8988T (cell line): ENCODE measurements around the gene MAGT1.
"Not testable (repeated sequence)": the region's sequence is repeated elsewhere in the genome, so short reads cannot be mapped to it uniquely, and the experiment has no call there.

Experiments
- DNase-seq: peaks from one replicate; pipeline ENCODE4 v3.0.0; 2011

The MAGT1 gene

DNA sequence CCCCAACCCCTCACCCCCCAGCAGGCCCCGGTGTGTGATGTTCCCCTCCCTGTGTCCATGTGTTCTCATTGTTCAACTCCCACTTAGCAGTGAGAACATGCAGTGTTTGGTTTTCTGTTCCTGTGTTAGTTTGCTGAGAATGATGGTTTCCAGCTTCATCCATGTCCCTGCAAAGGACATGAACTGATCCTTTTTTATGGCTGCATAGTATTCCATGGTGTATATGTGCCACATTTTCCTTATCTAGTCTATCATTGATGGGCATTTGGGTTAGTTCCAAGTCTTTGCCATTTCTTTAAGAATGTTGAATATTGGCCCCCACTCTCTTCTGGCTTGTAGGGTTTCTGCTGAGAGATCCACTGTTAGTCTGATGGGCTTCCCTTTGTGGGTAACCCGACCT lies 73.2 kb downstream of the MAGT1 start:
- not testable (repeated sequence) for DNase-seq

DNA sequence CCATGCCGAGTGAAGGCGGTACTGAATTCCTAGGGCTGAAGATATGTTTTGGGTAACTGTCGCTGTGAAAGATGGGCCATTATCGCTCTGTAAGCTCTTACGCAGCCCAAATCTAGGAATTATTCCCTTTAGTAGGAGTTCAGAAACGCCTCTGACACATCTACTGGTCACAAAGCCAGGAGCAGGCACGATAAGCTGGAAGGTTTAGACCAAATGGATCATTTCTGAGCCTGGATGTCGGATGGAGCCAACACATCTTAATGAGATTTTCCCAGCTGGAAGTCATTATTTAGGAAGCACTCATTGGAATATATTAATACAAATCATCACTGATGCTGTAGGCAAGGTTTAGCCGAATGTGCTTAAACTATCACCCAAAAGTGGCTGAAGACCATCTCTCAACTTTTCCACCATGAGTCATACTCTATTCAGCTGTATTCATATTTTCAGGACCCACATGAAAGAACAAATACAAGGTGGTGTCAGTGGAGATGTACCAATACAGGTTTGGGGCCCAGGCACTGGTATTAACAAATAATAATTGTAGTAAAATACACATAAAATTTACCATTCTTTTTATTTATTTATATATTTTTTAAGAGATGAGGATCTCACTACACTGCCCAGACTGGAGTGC lies 75.0 kb downstream of the MAGT1 start:
- no peak for DNase-seq

DNA sequence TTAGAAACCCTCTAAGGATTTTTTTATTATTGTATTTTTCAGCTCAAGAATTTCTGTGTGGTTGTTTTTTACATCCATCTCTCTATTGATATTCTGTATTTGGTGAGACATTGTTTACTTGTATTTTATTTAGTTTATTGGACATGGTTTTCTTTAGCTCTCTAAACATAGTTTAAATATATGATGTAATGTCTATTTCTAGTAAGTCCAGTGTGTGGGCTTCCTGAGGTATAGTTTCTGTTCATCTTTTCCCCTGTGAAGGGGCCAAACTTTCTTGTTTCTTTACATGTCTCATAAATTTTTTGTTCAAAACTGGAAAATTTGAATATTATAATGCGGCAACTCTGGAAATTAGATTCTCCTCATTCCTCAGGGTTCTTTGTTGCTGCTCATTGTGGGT lies 81.0 kb downstream of the MAGT1 start:
- DNase-seq, result no peak

DNA sequence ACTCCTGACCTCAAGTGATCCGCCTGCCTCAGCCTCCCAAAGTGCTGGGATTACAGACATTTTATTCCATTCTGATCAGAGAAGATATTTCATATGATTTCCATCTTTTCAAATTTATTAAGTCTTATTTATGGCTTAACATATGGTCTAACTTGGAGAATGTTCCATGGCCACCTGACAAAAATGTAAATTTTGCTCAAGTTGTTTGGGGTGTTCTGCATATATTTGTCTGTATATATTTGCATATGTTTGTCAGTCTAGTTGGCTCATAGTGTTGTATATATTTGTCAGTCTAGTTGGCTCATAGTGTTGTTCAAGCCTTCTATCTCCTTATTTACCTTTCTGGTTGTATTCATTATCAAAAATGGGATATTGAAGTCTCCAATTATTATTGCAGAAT lies 93.0 kb downstream of the MAGT1 start:
- no peak for DNase-seq

DNA sequence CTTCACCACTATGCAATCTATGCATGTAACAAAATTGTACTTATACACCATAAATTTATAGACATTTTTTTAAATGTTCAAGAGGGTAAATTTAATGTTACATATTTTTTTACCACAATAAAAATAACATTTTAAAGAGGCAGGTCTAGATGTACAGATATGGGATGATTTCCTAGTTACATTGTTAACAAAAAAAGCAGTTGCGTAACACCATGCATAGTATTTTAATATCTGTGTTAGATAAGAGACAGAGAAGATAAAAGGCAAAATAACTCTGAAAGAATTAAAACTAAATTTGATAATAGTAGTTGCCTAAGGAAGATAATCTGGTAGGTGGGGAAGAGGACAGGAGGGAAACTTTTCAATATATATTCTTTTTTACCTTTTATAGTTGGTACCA lies 100.1 kb downstream of the MAGT1 start:
- DNase-seq, result no peak

DNA sequence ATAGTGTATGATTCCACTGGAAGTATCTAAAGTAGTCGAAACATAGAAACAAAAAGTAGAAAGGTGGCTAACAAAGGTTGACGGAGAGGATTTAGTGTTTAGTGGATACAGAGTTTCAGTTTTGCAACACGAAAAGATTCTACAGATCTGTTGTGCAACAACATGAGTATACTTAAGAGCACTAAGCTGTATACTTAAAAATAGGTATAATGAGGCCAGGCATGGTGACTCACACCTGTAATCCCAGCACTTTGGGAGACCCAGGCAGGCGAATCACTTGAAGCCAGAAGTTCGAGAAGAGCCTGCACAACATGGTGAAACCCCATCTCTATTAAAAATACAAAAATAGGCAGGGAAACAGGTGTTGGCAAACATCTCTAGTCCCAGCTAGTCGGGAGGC lies 101.3 kb downstream of the MAGT1 start:
- DNase-seq, result no peak

DNA sequence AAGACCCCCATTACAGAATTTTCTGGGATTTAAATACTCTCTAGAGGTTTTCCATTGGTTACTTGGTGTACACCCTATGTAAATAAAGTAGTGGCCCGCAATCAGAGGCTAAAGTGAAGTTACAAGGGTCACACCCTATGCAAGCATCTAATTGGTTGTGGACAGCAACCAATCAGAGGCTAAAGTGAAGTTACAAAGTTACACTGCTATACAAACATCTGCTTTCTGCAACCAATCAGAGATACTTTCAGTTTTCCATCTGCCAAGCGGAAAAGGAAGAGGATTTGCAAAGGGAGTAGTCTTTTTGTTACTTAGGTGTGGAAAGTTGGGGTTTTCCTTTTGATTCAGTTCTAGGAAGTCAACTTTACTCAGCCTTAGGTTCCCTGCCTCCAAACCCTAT lies 107.2 kb downstream of the MAGT1 start:
- no peak for DNase-seq

DNA sequence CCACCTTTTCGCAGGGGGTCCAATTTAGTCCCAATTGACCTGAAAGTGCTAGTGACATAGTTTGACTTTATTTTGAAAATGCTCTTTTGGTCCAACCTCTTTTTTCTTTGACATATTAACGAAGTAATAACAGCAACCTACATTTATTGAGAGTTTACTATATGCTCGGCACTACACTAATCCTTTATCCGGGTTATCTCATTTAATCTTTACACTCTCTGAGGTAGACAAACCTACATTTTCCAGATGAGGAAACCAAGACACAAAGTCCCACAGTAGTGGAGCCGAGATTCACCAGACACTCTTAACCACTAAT lies 108.9 kb downstream of the MAGT1 start:
- DNase-seq, result no peak

DNA sequence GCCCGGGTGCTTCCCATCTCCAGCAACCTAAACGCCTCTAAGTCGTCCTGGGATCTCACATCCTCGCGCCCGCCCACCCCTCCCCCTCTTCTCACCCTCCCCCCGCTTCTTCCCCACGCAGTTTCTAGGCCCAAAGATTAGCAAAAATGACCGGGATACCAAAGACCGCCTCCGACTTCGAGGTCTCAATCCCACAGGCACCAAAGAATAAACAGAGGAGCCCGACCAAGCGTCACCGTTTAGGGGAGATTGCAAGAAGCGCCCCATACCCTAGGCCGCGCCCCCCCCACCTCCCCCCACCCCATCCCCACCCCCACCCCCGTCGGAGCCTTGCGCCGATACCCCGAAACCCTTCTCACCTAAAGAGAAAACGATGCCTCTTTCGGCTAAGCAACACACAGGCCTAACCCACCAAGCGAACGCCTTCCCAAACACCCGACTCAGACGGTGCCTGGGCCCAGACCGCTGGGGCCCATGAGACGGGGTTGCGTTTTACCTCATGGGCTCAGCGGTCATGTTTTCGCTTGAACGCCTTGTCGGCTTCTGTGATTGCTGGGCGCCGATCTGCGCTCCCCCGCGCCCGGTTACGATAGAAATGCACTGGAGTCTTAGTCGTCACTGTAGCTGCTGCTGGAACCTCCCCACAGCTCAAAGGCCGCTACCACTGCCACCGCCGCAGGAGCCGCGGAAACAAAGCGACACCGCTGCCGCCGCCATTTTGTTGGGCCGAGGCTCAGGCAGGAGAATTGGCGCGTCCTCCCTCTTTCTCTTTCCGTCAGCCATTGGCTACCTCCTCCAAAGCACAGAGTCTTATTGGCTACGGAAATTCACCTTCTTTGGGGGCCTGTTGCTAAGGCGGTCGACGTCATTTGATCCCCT lies 109.5 kb downstream of the MAGT1 start, which contains the start of gene ATRX:
ATRX (minus strand) TSS at position 731 of the 879 bp plus-strand sequence; CDS start at position 516, 215 bp downstream.
- peak; percentile 33 for DNase-seq

DNA sequence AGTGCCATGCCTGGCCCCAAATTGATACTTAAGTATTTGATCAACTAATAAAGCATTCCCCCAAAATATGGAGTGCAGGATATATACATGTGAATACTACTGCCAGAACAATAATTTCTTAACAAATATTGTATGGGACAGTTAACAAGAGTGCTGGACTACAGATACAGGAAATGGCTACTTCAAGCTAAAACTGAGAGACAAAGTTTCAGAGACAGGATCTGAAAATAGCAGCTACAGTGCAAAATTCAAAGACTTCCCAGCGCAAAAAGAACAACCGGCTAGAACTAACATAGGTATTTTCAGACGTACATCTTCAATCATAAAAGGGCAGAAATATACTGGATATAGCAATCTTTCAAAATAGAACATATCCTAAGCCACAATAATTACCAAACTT lies 115.5 kb downstream of the MAGT1 start:
- no peak for DNase-seq

DNA sequence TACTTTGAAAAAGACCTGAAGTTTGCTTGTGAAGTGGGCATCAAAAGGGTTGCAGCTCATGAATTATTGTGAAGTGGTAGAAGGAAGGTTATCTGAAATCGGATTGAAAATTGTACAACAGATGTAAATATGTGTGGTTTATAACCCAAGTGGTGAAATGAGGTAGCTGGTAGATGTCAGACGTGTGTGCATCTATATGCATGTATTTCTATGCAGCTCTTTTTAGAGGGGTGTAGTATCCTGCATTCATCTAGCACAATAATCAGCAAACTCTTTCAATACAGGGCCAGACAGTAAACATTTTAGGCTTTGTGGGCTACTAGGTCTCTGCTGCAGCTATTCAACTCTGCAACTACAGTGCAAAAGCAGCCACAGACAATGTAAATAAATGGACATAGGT lies 118.6 kb downstream of the MAGT1 start:
- DNase-seq, result no peak
